Stimulated activated CD8-positive, alpha-beta memory T cell treated with anti-CD3 and anti-CD28 coated beads, Interleukin-7, amount 100 ng/mL, for 4 hours (primary cell): Measurements from ENCODE around the gene WNT3A.

ENCODE experiments used
- DNase-seq, 2 donors: peaks; one replicate each; pipeline ENCODE4 v3.0.0-alpha.2; 2020; ENCODE audit warnings: low read depth in 2 of 2

The WNT3A gene

DNA sequence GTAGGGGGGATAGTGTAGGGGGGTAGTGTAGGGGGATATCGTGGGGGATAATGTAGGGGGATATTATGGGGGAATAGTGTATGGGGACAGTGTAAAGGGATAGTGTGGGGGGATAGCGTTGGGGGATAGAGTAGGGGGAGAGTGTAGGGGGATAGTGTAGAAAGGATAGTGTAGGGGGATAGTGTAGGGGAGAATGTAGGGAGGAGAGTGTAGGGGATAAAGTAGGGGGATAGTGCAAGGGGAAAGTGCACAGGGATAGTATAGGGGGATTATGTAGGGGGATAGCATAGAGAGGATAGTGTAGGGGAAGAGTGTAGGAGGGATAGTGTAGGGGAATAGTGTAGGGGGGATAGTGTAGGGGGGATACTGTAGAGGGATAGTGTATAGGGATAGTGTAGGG, 63.4 kb downstream of the WNT3A start:
- DNase-seq = no peak

DNA sequence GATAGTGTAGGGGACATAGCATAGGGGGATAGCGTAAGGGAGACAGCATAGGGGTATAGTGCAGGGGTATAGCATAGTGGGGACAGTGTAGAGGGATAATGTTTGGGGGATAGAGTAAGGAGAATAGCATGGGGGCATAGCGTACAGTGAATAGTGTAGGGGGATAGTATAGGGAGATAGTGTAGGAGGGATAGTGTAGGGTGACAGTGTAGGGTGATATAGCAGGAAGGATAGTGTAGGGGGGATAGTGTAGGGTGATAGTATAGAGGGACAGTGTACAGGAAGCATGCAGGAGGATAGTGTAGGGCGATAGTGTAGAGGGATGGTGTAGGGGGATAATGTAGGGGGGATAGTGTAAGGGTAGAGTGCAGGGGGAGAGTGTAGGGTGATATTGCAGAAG, 64.1 kb downstream of the WNT3A start:
- DNase-seq = no peak

DNA sequence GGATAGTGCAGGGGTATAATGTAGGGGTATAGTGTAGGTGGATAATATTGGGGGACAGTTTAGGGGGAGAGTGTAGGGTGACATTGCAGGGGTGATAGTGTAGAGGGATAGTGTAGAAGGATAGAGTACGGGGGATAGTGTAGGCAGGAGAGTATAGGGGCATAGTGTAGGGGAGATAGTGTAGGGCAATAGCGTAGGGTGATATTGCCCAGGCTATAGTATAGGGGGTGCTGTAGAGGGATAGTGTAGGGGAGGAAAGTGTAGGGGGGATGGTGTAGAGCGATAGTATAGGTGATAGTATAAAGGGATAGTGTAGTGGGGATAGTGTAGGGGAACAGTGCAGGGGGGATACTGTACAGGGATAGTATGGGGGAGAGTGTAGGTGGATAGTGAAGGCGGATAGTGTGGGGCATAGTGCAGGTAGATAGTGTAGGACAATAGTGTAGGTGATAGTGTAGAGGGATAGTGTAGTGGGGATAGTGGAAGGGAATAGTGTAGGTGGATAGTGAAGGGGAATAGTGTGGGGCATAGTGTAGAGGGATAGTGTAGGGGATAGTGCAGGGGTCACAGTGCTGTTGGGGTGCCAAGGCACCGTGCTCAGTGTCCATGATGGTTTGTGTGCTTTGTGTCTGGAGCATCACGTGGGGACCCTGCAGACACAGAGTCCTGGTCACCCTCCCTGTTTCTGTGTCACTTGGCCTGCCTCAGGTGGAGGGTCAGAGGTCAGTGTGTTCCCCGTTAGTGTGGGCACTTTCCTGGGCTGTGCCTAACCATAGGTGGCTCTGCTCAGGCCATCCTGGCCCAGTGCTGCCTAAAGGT, 65.2 kb downstream of the WNT3A start:
- DNase-seq = no peak

DNA sequence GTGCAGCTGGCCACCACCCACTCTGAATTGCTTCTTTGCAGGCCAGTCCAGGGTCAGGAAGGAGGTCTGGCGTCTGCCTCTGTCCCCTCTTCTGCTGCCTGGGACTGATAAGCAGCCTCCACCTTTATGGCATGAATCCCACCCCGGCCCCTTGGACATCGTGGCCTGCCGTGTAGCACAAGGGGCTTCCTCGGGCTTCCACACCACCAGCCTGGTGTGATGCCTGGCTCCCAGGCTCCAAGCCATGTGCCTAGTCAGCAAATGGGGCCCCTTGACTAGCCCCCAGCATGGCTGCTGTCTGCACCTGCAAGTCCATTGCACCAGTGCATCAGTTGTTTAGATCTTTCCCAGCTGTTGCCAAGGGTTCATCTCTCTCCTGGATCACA, 65.9 kb downstream of the WNT3A start:
- no peak for DNase-seq

- DNase-seq = no peak
Measured at GRCh38 chr1:228073061-228073856, 66.5 kb downstream of the WNT3A start.

DNA sequence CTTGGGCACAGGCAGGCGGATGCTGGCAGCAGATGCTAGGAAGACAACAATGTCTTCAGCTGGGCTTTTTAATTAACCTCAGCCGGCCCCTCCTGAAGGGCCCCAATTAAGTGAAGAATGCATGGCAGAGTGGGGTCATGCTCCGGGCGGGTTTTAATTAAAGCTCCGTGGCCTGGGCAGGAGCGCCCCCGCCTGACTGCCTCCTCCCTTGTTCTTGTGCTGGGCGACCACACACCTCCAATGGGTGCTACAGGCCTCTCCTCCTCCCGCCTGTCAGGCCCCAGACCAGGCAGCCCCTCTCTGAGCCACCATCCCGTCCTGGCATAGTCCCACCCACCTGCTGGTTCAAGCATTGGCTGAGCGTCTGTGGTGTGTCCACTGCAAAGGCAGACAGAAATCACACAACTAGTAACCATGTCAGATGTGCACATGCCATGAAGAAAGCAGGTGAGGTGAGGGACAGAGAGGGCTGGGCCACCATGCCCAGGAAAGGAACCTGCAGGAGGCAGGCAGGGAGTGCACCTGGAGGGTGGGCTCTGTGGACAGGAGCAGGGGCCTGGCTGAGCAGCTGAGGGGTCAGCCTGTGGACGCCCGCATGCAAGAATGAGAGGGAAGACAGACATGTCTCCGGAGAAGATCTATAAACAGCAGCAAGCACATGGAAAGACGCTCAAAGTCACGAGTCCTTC, 67.2 kb downstream of the WNT3A start:
- no peak for DNase-seq

- no peak for DNase-seq
Measured at GRCh38 chr1:228074954-228075730, 68.3 kb downstream of the WNT3A start.

DNA sequence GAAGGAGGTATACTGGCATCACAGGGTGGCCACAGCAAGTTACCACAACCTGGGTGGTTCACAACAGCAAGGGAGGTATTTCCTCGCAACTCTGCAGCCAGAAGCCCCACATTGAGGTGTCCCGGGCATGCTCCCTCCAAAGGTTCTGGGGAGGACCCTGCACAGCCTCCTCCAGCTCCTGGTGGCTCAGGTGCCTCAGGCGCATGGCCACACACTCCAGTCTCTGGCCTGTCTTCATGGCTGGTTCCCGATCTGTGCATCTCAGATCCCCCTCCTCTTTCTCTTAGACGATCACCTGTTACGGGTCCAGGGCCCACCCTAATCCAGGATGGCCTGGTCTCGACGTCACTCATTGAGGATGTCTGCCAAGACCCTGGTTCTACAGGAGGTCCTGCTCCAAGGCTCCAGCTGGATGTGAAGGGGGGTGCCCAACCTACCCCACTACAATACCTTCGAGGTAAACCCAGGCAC, 69.0 kb downstream of the WNT3A start:
- no peak for DNase-seq

GRCh38 chr1:228076796-228077430, 70.1 kb downstream of the WNT3A start:
- no peak for DNase-seq

DNA sequence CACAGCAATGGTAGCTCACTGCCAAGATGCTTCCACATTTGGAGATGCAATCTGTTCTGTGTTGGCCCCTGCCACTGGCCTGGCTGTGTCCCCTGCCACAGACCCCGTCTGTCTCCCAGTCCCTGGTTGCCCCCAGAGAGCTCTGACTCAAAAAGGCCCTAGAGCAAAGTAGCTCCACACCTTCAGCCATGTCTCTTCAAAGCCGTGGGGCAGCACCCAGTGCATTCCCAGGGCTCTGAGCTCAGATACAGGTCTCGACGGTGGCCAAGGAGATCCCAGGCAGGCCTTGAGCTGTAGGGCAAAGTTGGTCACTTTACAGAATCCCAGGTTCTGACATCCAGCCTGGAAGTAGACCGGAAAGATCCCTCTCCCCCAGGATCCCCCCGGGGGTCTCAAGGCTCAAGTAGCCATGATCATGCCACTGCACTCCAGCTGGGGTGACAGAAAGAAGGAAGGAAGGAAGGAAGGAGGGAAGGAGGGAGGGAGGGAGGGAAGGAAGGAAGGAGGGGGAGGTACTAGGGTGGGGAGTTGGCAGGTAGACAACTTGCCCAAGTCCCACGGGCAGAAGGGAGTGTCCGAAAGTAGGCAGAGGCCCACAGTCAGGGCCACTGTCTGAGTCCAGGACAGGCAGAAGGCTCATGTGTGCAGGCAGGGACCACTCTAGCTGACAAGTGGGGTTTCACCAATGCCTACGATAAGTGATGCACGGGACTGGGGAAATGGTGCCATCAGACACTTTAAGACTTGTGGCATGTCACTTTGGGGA, 71.0 kb downstream of the WNT3A start:
- no peak for DNase-seq

DNA sequence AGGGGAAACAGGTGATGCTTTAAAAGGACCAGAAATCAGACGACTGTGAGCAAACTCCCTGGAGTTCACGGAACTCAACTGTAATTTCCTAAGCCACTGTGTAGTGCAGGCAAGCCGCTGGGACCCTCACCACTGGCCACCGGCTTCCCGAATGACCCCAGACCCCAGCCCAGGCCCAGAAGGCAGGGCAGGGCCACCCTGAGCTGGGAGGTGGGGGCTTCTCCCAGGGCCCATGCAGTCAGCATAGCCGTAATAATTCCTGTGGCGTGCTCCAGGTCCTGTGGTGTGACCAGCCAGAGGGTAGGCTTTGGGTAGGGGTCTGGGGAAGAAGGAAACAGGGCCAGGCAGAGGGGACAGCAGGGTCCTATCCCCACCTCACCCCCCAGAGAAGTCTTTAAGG, 72.2 kb downstream of the WNT3A start:
- no peak for DNase-seq

DNA sequence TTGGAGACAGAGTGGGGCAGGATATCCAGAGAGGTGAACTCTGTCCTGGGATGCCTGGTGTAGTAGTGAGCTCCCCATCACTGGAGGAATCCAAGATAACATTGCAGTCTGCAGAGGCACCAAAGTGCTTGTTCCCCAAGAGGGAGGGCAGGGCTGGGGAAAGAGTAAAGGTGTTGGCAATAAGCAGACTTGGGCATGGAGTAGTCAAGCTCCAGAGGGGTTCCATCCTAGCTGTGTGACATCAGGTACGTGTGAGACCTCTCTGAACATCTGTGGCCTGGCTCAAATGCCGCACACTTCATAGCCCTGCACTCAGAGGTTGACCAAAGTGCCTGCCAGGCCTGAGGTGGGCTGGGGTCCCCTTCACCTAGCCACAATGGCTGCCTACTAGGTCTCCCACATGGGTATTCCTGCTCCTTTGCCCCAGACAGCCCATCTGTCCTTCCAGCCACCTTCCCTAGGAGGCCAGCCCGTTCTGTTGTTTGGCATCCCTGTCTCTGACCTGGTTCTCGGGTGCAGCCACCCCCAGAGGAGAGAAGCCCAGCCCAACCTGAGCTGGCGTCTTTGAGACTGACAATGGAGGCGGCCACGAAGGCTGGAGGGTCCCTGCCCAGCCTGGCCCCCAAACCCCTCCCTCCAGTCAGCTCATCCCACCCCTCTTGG, 72.9 kb downstream of the WNT3A start:
- DNase-seq = no peak

- DNase-seq = no peak
Measured at GRCh38 chr1:228081144-228081543, 74.3 kb downstream of the WNT3A start.

- no peak for DNase-seq
Measured at GRCh38 chr1:228081578-228082213, 74.9 kb downstream of the WNT3A start.

GRCh38 chr1:228082214-228082917, 75.6 kb downstream of the WNT3A start, which contains the start of gene ARF1:
Gene ARF1, plus strand, starts transcription at chr1:228082708. Its CDS starts 14,407 bp downstream, at chr1:228097115.
- peak; percentile 80 to 92 for DNase-seq

GRCh38 chr1:228082918-228083870, 76.4 kb downstream of the WNT3A start:
- no peak for DNase-seq

DNA sequence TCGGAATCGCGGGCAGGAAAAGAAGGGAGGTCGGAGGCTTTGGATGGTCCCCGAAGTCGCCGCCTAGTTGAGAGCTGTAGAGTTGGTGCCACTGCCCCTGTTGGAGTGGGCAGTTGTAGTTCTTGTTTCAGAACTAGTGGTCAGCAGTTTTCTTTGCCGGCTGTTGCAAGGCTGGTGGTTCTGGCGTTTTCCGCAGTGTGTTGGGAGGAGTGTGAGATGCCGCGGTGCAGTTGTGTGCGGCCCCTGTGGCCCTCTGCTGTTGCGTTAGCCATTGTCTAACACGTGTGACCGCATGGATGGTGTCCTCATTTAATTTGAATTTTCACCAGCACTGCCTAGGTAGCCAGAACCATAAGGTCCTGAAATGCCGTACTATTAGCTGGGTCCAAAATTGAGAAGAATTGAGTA, 77.1 kb downstream of the WNT3A start:
- DNase-seq = no peak
